HG02678 (cell line): Measurements from ENCODE around the gene SUOX.
"Not testable (repeated sequence)": the region's sequence is repeated elsewhere in the genome, so short reads cannot be mapped to it uniquely, and the experiment has no call there.

Experiments
- ATAC-seq: cut with Tn5 transposase; IDR thresholded peaks from one replicate; pipeline ENCODE4 v1.9.1; 2021; ENCODE audit warnings: mild to moderate bottlenecking, moderate library complexity; ENCODE audit not compliant: unreplicated experiment

SUOX gene

GRCh38 chr12:55982319-55982936, 14.6 kb upstream of the SUOX start:
- peak; percentile 66 for ATAC-seq

DNA sequence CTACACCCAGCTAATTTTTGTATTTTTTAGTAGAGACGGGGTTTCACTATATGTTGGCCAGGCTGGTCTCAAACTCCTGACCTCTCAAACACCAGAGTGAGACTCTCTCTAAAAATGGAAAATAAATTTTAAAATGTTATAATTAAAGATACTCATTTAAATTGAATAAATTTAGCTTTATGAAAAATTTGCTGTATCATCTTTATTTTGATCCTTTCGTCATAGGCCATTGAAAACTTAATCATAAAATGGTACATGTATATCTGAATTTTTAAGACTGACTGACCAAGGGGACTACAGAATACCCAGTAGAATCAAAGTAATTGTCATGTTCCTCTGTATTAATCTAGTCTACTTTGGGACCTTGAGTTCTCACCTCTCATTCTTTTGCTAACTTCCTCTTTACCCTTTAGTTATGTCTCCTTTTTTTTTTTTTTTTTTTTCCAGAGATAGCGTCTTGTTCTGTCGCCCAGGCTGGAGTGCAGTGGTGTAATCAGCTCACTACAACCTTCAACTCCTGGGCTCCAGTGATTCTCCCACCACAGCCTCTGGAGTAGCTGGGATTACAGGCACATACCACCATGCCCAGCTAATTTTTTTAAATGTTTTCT, 13.7 kb upstream of the SUOX start:
- ATAC-seq: no peak

- no peak for ATAC-seq
Observed at GRCh38 chr12:55984861-55985260, 12.2 kb upstream of the SUOX start.

GRCh38 chr12:55985341-55985740, 11.7 kb upstream of the SUOX start:
- no peak for ATAC-seq

DNA sequence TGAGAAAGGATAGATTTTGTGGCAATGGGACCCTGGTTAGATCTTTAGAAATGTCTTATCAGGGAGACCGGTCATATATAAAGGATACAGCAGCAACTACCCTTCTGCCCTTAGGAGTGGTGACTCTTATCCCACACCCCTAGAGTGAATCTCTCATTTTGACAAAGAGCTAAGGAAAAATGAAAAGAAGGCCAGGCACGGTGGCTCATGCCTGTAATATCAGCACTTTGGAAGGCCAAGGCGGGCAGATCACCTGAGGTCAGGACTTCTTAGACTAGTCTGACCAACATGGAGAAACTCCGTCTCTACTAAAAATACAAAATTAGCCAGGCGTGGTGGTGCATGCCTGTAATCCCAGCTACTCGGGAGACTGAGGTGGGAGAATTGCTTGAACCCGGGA, 11.1 kb upstream of the SUOX start:
- not testable (repeated sequence) for ATAC-seq

DNA sequence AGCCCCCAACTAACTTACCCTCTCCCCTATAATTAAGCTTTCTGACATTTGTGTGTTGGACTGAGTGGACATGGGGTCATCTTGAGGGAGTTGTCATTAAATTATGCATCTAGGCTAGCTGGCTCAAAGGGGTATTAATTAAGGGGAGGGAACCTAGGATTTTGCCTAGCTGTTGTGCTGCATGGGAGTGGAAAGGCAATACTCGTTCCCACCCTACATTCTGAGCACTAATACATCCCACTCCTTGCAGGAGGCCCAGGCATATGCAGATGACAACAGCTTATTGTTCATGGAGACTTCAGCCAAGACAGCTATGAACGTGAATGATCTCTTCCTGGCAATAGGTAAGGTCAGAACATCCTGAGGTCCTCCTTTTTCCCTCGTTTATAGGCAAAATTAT, 6.0 kb upstream of the SUOX start:
- no peak for ATAC-seq

GRCh38 chr12:55993230-55993853, 3.7 kb upstream of the SUOX start:
- ATAC-seq: no peak

- ATAC-seq: no peak
Observed at GRCh38 chr12:55995366-55995765, 1.7 kb upstream of the SUOX start.

DNA sequence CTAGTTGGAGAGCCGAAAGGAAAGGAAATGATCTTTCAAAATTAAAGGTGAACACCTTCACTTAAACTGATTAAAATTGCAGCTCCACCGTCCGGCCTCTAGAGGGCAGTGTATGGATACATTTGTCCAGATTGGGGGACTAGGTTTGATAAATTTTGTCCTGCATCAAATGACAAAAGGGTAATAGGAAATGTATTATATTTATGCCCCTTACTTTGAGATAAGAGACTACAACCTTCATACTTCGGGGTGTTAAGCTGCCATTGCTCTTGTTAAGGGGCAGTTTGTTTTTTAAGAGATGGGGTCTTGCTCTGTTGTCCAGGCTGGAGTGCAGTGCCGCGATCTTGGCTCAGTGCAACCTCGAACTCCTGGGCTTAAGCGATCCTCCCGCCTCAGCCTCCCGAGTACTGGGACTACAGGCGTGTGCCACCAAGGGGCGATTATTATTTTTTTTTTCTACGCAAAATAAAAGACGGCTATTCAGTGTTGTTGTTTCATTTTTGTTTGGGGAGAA, 818 bp upstream of the SUOX start:
- ATAC-seq: no peak

DNA sequence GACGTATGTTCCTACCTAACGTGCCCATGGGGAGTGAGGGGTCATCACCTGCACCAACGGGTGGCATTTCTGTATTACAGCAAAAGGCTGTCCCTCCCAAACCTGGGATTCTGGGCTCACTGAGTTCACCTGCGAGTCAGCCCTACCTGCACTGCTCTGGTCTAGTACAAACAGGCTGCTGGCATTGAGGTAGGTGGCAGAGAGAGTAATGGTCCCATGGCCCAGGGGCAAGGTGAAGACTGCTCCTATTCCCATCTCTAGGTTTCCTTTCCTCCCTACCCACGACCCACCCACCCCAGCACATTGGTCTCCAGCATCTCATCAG, 421 bp downstream of the SUOX start:
- ATAC-seq: peak; percentile 1

DNA sequence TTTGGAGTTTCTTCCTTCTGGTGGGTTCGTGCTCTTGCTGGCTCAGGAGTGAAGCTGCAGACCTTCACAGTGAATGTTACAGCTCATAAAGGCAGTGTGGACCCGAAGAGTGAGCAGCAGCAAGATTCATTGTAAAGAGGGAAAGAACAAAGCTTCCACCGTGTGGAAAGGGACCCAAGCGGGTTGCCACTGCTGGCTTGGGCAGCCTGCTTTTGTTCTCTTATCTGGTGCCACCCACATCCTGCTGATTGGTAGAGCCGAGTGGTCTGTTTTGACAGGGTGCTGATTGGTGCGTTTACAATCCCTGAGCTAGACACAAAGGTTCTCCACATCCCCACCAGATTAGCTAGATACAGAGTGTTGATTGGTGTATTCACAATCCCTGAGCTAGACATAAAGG, 2.4 kb downstream of the SUOX start:
- not testable (repeated sequence) for ATAC-seq

GRCh38 chr12:55999999-56000540, 3.0 kb downstream of the SUOX start:
- not testable (repeated sequence) for ATAC-seq

- no peak for ATAC-seq
Observed at GRCh38 chr12:56001487-56002100, 4.5 kb downstream of the SUOX start.

GRCh38 chr12:56003376-56003775, 6.3 kb downstream of the SUOX start:
- not testable (repeated sequence) for ATAC-seq

- no peak for ATAC-seq
Observed at GRCh38 chr12:56004211-56004610, 7.1 kb downstream of the SUOX start.

DNA sequence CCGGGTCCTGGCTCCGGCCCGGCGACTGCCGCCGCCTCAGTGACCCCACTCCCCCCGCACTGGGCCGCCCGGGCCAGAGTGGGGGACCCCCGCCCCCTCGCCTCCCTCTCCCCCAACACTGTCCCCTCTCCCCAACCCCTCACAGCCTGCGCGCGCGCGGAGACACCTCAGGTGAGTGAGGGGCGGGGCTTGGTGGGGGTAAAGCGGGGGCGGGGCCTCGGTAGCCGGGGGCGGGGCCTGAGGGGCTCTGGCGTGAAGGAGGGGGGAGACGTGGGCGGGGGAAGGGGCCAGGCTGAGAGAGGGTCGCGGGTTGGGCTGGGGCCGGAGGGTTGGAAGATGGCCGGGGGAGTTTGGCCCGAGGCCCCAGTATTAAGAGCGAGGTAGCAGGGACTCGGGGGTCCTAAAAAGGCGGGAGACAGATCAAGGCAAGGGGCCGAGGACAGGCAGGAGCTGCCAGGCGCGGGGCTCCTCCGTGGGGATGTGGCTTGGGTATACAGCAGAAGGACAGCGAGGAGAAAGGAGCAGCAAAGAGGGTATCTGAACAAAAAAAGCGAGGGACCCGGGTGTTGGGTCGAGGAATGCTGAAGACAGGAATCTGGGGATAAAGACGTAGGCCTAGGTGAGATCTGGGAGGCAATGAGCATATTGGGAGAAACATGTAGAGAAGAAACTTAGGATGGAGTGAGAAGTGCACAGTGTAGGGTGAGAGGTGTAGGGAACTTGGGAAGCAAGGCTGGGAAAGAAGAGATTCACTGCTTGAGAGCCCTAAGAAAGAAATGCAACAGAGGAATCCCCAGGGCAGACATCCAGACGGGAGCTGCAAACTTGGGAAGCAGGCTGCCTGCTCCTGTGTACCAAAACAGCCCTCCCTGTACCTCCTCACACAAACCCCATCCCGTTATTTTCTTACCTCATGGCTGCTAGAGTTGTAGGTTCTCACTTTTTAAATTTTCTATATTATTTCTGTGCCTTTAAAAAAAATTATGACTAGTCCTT, 10.8 kb downstream of the SUOX start:
- peak; percentile 45 for ATAC-seq

DNA sequence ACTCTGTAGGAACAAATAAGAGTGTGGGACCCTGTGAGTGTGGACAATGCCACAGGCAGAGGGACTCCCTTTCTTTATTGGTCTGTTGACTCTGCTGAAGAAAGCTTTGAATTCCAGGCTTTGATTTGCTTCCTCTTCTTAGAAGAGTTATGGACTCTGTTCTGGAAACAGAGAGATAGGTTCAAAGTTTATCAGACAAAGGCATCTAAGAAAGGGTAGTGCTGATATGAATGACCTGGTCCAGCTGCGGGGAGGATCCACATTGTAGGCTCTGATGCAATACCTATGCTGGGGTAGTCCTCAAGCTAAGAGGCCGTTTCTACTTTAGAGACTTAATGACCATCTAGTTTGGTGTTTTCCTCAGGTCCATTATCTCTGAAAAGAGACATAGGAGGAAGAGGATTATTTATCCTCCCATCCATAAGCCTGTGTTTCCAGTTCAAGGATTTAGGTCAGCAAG, 13.1 kb downstream of the SUOX start:
- ATAC-seq: no peak

GRCh38 chr12:56011509-56012090, 14.5 kb downstream of the SUOX start:
- no peak for ATAC-seq

- ATAC-seq: no peak
Observed at GRCh38 chr12:56013482-56013881, 16.4 kb downstream of the SUOX start.

DNA sequence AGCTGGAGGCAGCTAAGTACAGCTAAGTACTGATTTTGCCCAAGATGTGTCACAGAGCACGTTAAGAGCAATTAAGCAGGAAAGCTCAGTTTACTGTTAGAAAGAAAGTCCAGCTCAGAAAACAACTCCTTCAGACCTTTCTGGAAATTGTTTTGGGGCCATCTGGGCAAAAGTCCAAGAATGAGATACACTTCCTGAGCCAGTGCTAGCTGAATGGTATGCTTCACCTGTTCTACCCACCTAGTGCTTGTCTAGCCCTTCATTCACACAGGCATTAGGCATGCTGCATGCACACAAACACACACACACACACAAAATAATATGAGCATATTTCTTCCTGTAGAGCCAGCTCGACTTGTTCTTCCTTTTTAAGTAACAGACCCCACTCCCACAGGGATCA, 17.1 kb downstream of the SUOX start:
- no peak for ATAC-seq
